HepG2 (cell line): ENCODE measurements around the gene TOM1L2. TPM values are rescaled to one million over a fixed set of nuclear protein-coding genes. Genes with fewer than 3 reads are reported as not detected.

ENCODE experiments used
- DBP ChIP-seq: sonication (generic); formaldehyde crosslinking; IDR thresholded peaks from 2 replicates; pipeline ENCODE4 v1.4.0; 2020; ENCODE audit warnings: missing genetic modification reagents; ENCODE audit errors: not compliant biosample characterization
- EP300 ChIP-seq, 3 experiments: sonication (generic) in 1 of 3; formaldehyde crosslinking in 1 of 3; IDR thresholded peaks; 2 replicates each; pipeline versions ENCODE4 v1.5.1 to v1.6.1; 2011 to 2020; ENCODE audit warnings: low read depth in 2 of 3, low read length in 2 of 3, borderline replicate concordance in 1 of 3, improper control_type of control experiment in 1 of 3, mild to moderate bottlenecking in 1 of 3, missing genetic modification reagents in 1 of 3, moderate library complexity in 1 of 3
- HOXA3 ChIP-seq: sonication (generic); formaldehyde crosslinking; IDR thresholded peaks from 2 replicates; pipeline ENCODE4 v1.5.0; 2020; ENCODE audit warnings: missing genetic modification reagents
- NONO ChIP-seq, 2 experiments: fragments of 450-650 bp in 1 of 2; sonication (generic) in 1 of 2; formaldehyde crosslinking in 1 of 2; IDR thresholded peaks in 1 of 2; conservative IDR thresholded peaks in 1 of 2; 2 replicates each; pipeline versions ENCODE4 v1.6.1 to v1.8.0; 2017 to 2022; ENCODE audit warnings: mild to moderate bottlenecking in 1 of 2, missing genetic modification reagents in 1 of 2, moderate library complexity in 1 of 2
- NR2F6 ChIP-seq, 2 experiments: IDR thresholded peaks; 2 replicates each; pipeline ENCODE4 v1.6.1; 2016; ENCODE audit warnings: antibody characterized with exemption in 1 of 2, mild to moderate bottlenecking in 1 of 2
- SNAPC2 ChIP-seq: sonication (generic); formaldehyde crosslinking; IDR thresholded peaks from 2 replicates; pipeline ENCODE4 v1.8.1; 2022; ENCODE audit warnings: mild to moderate bottlenecking, missing genetic modification reagents
- SP4 ChIP-seq: sonication (generic); formaldehyde crosslinking; IDR thresholded peaks from 2 replicates; pipeline ENCODE4 v1.8.1; 2023; ENCODE audit warnings: mild to moderate bottlenecking, missing genetic modification reagents
- SPEN ChIP-seq: sonication (generic); formaldehyde crosslinking; IDR thresholded peaks from 2 replicates; pipeline ENCODE4 v1.5.1; 2020; ENCODE audit warnings: low read depth, mild to moderate bottlenecking, missing genetic modification reagents
- ZKSCAN1 ChIP-seq: fragments of 150-350 bp; IDR thresholded peaks from 2 replicates; pipeline ENCODE4 v1.6.1; 2014; ENCODE audit warnings: low read length
- ZMYM3 ChIP-seq: sonication (generic); formaldehyde crosslinking; IDR thresholded peaks from 2 replicates; pipeline ENCODE4 v1.5.1; 2020; ENCODE audit warnings: mild to moderate bottlenecking, missing genetic modification reagents
- ZNF598 ChIP-seq: sonication (generic); formaldehyde crosslinking; IDR thresholded peaks from 2 replicates; pipeline ENCODE4 v1.5.1; 2020; ENCODE audit warnings: mild to moderate bottlenecking, missing genetic modification reagents, borderline replicate concordance
- ZNF639 ChIP-seq: conservative IDR thresholded peaks from 2 replicates; pipeline ENCODE4 v1.6.1; 2018; ENCODE audit warnings: missing genetic modification reagents
- ZNF766 ChIP-seq: sonication (generic); formaldehyde crosslinking; IDR thresholded peaks from 2 replicates; pipeline ENCODE4 v1.5.0; 2020; ENCODE audit warnings: missing genetic modification reagents, borderline replicate concordance
- ZSCAN25 ChIP-seq: sonication (generic); formaldehyde crosslinking; IDR thresholded peaks from 2 replicates; pipeline ENCODE4 v1.8.0; 2022; ENCODE audit warnings: mild to moderate bottlenecking, missing genetic modification reagents
- polyA plus RNA-seq, 8 experiments: library from polyadenylated mRNA; depleted of rRNA in 3 of 8; stranded (reverse) in 7 of 8; unstranded in 1 of 8; fragments of >200 nt; fragmentation: Illumina TruSeq in 4 of 8; extraction: Trizol in 4 of 8; gene quantifications; 2 replicates each; pipeline versions ENCODE4 v1.2.1 to v1.2.3, GENCODE V29; 2011 to 2016; ENCODE audit warnings: low read depth in 4 of 8, missing spikeins in 1 of 8, mixed read lengths in 1 of 8; ENCODE audit not compliant: insufficient read depth in 1 of 8
- total RNA-seq, 5 experiments: library from RNA; depleted of rRNA; stranded (reverse); fragments of >200 nt; fragmentation: Illumina TruSeq; extraction: Trizol; gene quantifications; 2 replicates each; pipeline ENCODE4 v1.2.3, GENCODE V29; 2016; ENCODE audit warnings: low read depth in 1 of 5
- TF ChIP-seq, protein P1 (sequence below): sonication (generic); formaldehyde crosslinking; IDR thresholded peaks from 2 replicates; pipeline ENCODE4 v1.8.0; 2022; ENCODE audit warnings: missing genetic modification reagents, mild to moderate bottlenecking, inconsistent platforms, borderline replicate concordance
- TF ChIP-seq, protein P2 (sequence below): sonication (generic); formaldehyde crosslinking; IDR thresholded peaks from 2 replicates; pipeline ENCODE4 v1.4.0; 2020; ENCODE audit warnings: missing genetic modification reagents
- TF ChIP-seq, protein P3 (sequence below): IDR thresholded peaks from 2 replicates; pipeline ENCODE4 v1.6.1; 2012; ENCODE audit warnings: inconsistent platforms
- TF ChIP-seq, protein P4 (sequence below): sonication (generic); formaldehyde crosslinking; IDR thresholded peaks from 2 replicates; pipeline ENCODE4 v1.4.0; 2020; ENCODE audit warnings: mild to moderate bottlenecking, missing genetic modification reagents, borderline replicate concordance

The TOM1L2 gene
- total and polyA plus RNA-seq, 2 of the 13 experiments (the other 11 are each of a cell fraction or from before 2014, with no cell fraction given), result 4.7 to 7.4 TPM

DNA sequence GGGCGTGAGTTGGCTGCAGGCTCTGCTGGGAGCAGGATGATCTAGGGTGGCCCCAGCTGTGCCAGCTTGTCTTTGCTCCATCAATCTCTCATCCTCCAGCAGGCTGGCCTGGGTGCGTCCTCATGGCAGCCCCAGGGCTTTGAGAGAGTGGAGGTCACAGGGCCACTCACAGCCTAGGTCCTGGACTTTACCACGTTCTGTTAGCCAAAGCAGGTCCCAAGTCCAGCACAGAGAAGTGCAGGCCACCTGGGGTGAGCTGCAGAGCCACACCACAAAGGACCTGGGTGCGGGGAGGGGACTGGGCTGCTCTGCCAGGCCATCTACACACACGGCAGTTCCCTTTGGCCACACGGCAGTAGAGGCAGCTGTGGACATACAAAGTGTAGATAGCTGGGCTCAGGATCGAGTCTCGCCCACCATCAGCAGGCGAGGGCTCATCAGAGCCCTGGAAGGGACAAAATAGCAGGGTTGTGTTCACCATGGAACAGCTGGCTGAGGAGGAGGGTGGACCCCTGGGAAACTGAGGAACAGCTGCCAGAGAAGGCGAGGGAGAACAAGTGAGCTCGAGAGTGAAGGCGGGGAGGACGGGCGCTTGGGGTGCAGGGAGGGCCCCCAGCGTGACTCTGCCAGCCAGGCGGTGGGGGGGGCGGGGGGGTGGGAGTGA lies 165.5 kb downstream of the TOM1L2 start (continued):
- TF ChIP-seq, protein P1, sequence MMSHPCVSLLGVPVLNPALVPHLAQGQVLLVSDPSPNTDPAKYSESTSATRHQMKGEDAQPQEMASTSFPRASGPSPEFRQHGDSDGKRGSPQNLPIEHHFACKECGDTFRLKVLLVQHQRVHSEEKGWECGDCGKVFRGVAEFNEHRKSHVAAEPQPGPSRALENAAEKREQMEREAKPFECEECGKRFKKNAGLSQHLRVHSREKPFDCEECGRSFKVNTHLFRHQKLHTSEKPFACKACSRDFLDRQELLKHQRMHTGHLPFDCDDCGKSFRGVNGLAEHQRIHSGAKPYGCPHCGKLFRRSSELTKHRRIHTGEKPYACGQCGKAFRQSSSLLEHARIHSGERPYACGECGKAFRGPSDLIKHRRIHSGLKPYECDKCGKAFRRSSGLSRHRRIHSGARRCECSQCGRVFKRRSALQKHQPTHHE (CRISPR knock-in tag), result no peak
- TF ChIP-seq NR2F6 (IDR thresholded peaks at IDR 0.05), result peak; percentile 52; the same call in 1 of the 2 replicates
- TF ChIP-seq NR2F6 (CRISPR knock-in tag; IDR thresholded peaks at IDR 0.05), result peak; percentile 82
- TF ChIP-seq ZKSCAN1, result no peak
- TF ChIP-seq DBP, result no peak
- TF ChIP-seq, protein P2, sequence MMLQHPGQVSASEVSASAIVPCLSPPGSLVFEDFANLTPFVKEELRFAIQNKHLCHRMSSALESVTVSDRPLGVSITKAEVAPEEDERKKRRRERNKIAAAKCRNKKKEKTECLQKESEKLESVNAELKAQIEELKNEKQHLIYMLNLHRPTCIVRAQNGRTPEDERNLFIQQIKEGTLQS (CRISPR knock-in tag), result no peak
- TF ChIP-seq NONO (IDR thresholded peaks at IDR 0.05), result no peak
- peak; percentile 64 for TF ChIP-seq NONO (CRISPR knock-in tag; conservative IDR thresholded peaks at IDR 0.05)
- TF ChIP-seq ZNF766, result 0 out of 2 replicates have a peak, but pooled peaks have one; percentile 31
- peak; percentile 43; the same call in 1 of the 2 replicates for TF ChIP-seq SP4
- TF ChIP-seq ZNF639, result no peak
- 0 out of 2 replicates have a peak, but pooled peaks have one; percentile 51 for TF ChIP-seq ZNF598 (CRISPR knock-in tag)
- 0 out of 2 replicates have a peak, but pooled peaks have one; percentile 46 for TF ChIP-seq SNAPC2 (CRISPR knock-in tag)
- peak; percentile 69 for TF ChIP-seq HOXA3
- TF ChIP-seq, protein P3, sequence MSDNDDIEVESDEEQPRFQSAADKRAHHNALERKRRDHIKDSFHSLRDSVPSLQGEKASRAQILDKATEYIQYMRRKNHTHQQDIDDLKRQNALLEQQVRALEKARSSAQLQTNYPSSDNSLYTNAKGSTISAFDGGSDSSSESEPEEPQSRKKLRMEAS, result peak; percentile 68; the same call in 1 of the 2 replicates
- TF ChIP-seq EP300 (IDR thresholded peaks at IDR 0.05; ENCODE audit: low read depth in 2 of 2, low read length in 2 of 2), result 0 out of 4 replicates have a peak, but pooled peaks of 1 of the 2 experiments have one; percentile 11
- TF ChIP-seq EP300 (CRISPR knock-in tag; IDR thresholded peaks at IDR 0.05; ENCODE audit: borderline replicate concordance), result no peak
- peak; percentile 26; the same call in 1 of the 2 replicates for TF ChIP-seq SPEN (CRISPR knock-in tag)
- TF ChIP-seq, protein P4, sequence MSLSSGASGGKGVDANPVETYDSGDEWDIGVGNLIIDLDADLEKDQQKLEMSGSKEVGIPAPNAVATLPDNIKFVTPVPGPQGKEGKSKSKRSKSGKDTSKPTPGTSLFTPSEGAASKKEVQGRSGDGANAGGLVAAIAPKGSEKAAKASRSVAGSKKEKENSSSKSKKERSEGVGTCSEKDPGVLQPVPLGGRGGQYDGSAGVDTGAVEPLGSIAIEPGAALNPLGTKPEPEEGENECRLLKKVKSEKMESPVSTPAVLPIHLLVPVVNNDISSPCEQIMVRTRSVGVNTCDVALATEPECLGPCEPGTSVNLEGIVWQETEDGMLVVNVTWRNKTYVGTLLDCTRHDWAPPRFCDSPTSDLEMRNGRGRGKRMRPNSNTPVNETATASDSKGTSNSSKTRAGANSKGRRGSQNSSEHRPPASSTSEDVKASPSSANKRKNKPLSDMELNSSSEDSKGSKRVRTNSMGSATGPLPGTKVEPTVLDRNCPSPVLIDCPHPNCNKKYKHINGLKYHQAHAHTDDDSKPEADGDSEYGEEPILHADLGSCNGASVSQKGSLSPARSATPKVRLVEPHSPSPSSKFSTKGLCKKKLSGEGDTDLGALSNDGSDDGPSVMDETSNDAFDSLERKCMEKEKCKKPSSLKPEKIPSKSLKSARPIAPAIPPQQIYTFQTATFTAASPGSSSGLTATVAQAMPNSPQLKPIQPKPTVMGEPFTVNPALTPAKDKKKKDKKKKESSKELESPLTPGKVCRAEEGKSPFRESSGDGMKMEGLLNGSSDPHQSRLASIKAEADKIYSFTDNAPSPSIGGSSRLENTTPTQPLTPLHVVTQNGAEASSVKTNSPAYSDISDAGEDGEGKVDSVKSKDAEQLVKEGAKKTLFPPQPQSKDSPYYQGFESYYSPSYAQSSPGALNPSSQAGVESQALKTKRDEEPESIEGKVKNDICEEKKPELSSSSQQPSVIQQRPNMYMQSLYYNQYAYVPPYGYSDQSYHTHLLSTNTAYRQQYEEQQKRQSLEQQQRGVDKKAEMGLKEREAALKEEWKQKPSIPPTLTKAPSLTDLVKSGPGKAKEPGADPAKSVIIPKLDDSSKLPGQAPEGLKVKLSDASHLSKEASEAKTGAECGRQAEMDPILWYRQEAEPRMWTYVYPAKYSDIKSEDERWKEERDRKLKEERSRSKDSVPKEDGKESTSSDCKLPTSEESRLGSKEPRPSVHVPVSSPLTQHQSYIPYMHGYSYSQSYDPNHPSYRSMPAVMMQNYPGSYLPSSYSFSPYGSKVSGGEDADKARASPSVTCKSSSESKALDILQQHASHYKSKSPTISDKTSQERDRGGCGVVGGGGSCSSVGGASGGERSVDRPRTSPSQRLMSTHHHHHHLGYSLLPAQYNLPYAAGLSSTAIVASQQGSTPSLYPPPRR (CRISPR knock-in tag), result peak; percentile 37; the same call in 1 of the 2 replicates
- 0 out of 2 replicates have a peak, but pooled peaks have one; percentile 34 for TF ChIP-seq ZSCAN25 (CRISPR knock-in tag)
- peak; percentile 93 for TF ChIP-seq ZMYM3 (CRISPR knock-in tag)
